Subcutaneous adipose tissue (tissue), 4 donors: ENCODE results near the gene ERCC4. TPM values are rescaled to one million over a fixed set of nuclear protein-coding genes. Genes with fewer than 3 reads are reported as not detected.

ENCODE experiments used
- total RNA-seq, 4 donors: library from RNA; depleted of rRNA; stranded (reverse); fragments of >200 nt; gene quantifications; one replicate each; pipeline ENCODE4 v1.1.0, GENCODE V29; 2016
- TF ChIP-seq, protein P1 (sequence below): fragments of 450-650 bp; IDR thresholded peaks from one replicate; pipeline ENCODE4 v1.5.1; 2016; ENCODE audit warnings: low read depth, mild to moderate bottlenecking, control low read depth, antibody characterized with exemption, moderate library complexity

The ERCC4 gene
- total RNA-seq, 4 donors from 2014 or later = 4.6 to 10.8 (median 8.5) TPM

DNA sequence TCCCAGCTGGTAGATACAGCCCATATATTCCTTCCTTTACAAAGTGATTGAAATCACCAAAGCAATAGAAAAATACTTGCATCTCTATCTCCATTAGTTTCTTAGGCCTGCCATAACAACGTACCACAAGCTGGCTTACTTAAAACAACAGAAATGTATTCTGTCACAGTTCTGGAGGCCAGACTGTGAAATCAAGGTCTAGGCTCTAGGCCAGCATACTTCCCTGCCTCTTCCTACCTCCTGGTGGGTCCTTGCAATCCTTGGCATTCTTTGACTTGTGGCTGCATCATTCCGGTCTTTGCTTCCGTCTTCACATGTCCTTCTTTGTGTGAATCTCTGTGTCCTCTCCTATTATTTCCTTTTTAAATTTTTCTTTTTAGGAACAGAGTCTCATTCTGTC is 62.5 kb downstream of the ERCC4 start:
- TF ChIP-seq, protein P1, sequence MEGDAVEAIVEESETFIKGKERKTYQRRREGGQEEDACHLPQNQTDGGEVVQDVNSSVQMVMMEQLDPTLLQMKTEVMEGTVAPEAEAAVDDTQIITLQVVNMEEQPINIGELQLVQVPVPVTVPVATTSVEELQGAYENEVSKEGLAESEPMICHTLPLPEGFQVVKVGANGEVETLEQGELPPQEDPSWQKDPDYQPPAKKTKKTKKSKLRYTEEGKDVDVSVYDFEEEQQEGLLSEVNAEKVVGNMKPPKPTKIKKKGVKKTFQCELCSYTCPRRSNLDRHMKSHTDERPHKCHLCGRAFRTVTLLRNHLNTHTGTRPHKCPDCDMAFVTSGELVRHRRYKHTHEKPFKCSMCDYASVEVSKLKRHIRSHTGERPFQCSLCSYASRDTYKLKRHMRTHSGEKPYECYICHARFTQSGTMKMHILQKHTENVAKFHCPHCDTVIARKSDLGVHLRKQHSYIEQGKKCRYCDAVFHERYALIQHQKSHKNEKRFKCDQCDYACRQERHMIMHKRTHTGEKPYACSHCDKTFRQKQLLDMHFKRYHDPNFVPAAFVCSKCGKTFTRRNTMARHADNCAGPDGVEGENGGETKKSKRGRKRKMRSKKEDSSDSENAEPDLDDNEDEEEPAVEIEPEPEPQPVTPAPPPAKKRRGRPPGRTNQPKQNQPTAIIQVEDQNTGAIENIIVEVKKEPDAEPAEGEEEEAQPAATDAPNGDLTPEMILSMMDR = no peak

DNA sequence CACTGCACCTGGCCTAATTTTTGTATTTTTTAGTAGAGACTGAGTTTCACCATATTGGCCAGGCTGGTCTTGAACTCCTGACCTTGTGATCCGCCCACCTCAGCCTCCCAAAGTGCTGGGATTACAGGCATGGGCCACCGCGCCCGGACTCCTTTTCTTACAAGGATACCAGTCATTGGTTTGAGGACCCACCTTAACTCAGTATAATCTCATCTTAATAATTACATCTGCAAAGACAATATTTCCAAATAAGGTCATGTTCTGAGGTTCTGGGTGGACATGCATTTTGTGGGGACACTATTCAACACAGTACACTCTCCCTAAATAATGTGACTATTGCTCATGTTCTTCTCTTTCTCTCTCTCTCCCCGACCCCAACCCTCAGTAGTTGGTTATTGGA is 63.7 kb downstream of the ERCC4 start:
- TF ChIP-seq, protein P1 = no peak

DNA sequence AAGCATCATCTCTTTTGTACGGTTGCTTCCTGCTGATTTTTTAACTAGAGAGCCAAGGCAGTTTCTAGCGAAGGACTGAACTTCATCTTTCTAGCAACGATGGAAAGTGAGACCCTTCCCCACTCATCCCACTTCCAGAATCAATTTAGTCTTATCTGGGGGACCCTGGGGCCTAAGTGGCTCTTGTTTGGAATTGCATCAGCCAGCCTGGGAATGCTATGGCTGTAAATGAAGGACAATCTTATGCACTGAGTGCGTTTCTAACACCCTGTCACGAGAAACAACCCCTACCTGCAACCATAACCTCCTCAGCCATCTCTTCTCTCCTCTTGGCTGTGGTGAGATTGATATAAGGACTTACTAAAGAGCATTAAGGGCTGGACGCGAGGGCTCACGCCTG is 64.8 kb downstream of the ERCC4 start:
- TF ChIP-seq, protein P1 = no peak

DNA sequence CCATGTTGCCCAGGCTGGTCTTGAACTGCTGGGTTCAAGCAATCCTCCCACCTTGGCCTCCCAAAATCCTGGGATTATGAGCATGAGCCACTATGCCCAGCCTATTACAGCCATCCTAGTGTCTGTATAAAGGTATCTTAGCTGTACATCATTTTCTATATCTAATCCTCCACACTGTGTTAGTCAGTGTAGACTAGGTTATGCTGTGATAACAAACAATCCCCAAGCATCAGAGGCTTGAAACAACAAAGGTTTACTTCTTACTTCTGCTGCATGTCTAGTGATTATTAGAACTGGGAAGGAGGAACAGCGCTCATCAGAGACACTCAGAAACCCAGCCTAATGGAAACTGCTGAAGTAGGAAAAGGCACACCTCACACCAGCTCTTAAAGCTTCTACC is 68.1 kb downstream of the ERCC4 start:
- TF ChIP-seq, protein P1 = no peak

DNA sequence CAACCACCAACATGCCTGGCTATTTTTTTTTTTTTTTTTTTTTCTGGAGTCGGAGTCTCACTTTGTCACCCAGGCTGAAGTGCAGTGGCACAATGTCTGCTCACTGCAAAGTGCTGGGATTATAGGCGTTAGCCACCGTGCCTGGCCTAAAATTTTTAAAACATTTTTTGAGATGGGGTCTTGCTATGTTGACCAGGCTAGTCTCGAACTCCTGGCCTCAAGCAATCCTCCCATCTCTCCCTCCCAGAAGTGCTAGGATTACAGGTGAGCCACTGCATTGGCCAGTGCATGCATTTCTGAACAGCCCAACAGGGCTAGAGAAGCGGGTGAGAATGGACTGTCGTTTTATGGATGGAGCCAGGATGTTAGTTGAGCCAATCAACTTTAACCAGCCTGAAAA is 72.4 kb downstream of the ERCC4 start:
- TF ChIP-seq, protein P1 = no peak

DNA sequence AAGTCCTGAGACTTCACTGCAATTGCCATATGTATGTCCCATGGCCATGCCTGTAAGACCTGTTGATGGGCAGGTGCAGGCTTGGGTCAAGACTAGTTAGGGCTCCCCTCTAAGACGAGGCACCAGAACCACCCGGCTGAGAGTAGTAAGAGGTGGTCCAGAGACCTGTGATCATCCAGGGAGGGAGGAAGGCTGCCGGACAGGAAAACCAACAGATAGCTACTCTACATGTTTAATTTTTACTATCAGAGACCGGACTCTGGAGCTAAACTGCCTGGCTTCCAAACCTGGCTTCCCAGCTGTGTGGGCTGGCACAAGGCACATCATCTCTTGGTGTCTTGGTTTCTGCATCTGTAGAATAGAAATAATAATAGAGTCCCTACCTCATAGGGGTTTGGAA is 73.0 kb downstream of the ERCC4 start:
- TF ChIP-seq, protein P1 = no peak

DNA sequence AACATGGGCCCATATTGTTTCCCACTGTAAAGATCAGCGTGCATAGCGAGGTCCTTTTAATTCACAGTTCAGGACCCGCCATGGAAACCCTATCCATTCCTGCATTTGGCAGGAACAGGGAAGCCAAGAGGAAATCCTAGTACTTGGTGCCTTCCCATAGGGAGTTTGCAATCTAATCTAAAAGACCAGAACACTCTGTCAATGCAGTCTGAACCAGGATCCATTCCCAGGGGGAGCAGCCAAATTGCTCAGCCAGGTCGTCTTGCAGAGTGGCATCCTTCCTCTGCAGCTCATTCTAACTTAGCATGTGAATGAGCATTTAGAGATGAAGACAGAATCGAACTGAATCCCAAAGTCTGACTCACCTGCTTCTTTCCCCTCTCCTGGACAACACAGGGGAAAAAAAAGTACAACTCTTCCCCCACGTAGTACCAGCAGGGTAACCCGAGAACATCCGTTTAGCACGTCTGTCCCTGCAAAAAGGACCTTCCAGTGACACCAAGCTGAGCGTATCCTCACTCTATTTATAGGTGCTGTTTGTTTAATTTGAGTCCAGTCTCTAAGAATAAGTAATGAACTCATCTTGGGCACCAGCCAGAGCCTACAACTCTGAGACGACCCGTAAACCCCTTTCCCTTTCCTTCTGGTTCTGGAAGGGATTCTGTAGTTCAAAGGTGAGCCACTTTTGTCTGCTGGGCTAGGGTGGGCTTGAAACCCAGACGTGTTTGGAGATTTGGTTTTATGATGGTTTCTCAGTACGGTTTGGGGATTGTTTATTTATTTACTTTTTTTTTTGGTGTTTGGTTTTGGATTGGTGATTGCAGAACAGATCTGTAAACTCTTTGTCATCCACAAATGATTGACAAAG is 74.5 kb downstream of the ERCC4 start:
- TF ChIP-seq, protein P1 = no peak
